Central memory CD4-positive, alpha-beta T cell (primary cell): ENCODE measurements around the gene BRIP1.
"Not testable (repeated sequence)": the region's sequence is repeated elsewhere in the genome, so short reads cannot be mapped to it uniquely, and the experiment has no call there.

ENCODE experiments used
- DNase-seq: peaks from one replicate; pipeline ENCODE4 v3.0.0; 2022

BRIP1 gene

GRCh38 chr17:61826866-61827265 is 36.5 kb downstream of the BRIP1 start:
- DNase-seq = not testable (repeated sequence)

GRCh38 chr17:61826198-61826597 is 37.1 kb downstream of the BRIP1 start:
- not testable (repeated sequence) for DNase-seq

GRCh38 chr17:61825448-61826137 is 37.7 kb downstream of the BRIP1 start:
- DNase-seq = no peak

GRCh38 chr17:61822326-61823285 is 40.7 kb downstream of the BRIP1 start:
- no peak for DNase-seq

DNA sequence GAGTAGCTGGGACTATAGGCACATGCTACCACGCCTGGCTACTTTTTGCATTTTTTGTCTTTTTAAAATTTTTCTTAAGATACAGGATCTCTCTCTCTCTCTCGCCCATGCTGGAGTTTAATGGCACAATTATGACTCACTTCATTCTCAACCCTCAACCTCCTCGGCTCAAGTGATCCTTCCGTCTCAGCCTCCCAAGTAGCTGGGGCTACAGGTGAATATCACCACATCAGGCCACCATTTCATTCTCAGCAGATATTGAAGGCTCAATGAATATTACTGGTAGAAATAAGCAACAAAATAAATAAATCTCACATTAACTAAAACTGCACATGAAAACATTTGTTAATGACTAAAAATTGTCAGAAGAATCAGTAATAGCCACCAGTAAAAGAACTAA is 41.7 kb downstream of the BRIP1 start:
- no peak for DNase-seq

DNA sequence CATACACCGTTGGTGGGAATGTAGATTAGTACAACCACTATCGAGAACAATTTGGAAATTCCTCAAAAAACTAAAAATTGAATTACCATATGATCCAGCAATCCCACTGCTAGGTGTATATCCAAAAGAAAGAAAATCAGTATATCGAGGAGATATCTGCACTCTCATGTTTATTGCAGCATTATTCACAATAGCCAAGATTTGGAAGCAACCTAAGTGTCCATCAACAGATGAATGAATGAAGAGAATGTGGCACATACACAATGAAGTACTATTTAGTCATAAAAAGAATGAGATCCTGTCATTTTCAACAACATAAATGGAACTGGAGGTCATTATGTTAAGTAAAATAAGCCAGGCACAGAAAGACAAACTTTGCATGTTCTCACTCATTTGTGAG is 44.1 kb downstream of the BRIP1 start:
- DNase-seq = not testable (repeated sequence)

- DNase-seq = no peak
These were observed 45.1 kb downstream of the BRIP1 start for GRCh38 chr17:61818225-61818624.

DNA sequence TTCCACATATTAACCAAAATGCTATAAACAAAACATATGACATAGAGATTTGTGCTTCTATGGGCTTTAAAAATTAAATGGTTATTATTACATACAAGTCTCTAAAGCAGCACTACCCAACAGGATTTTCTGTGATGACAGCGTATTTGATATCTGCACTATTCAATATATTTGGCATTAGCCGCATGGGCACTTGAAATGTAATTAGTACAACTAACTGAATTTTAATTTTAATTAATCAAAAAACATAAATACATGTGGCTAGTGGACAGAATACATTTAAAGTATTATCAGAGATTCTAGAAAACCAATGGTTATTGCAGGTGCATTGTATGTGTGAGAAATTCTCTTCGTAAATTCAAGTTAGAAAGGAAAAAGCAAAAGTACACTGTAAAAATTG is 45.9 kb downstream of the BRIP1 start:
- DNase-seq = no peak

DNA sequence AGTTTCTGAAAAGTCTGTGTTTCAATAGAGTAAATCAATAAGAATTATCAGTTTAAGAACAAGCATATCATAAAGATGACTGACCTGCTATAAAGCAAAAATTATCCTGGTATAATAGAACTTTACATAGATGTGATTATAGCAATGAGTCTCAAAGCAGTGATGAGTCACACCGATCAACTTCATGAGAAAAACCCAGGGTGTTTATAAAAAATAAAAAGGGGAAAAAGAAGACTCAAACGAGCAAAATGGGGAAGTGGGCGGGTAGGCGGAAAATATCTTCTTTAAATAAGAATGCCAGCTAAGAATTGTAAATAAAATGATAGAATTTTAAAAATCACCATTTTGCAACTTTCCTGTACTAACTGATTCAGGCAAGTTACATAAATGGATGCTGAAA is 46.8 kb downstream of the BRIP1 start:
- no peak for DNase-seq

GRCh38 chr17:61815863-61816503 is 47.3 kb downstream of the BRIP1 start:
- DNase-seq = no peak

GRCh38 chr17:61814485-61814884 is 48.8 kb downstream of the BRIP1 start:
- no peak for DNase-seq

DNA sequence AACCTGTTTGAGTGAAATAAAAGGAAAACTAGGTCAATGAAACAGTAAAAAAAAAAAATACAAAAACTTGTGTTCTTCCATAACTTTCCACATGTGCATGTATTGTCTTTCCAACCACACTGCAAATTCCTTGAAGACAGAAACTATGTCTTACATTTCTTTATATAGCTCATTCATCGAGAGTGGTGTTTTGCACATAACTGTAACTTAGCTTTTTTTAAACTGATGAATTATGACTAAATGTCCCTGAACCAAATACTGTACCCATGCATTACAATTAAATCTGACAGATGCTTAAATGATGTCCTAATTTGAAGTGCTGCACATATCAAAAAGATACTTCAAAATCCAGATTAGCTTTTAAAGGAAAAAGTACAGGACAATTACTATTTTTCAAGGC is 50.1 kb downstream of the BRIP1 start:
- DNase-seq = no peak

DNA sequence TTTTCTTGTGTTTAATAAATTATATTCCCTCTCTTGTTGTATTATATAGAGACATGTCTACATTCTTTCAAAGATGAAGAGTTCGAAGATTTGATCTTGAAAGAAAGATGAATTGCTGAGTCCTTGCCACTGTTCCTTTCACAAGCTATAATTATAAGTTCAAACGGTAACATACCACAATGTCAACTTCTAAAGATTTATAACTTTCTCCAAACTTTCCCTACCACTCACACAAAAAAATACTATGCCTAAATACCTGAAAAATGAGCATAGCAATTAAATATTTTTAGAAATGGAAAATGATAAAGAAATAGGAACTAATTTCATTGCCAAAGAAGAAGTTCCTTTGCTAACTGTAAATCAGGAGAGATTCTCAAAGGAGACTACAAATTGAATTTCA is 50.6 kb downstream of the BRIP1 start:
- DNase-seq = no peak

- DNase-seq = no peak
These were observed 53.4 kb downstream of the BRIP1 start for GRCh38 chr17:61809816-61810392.

DNA sequence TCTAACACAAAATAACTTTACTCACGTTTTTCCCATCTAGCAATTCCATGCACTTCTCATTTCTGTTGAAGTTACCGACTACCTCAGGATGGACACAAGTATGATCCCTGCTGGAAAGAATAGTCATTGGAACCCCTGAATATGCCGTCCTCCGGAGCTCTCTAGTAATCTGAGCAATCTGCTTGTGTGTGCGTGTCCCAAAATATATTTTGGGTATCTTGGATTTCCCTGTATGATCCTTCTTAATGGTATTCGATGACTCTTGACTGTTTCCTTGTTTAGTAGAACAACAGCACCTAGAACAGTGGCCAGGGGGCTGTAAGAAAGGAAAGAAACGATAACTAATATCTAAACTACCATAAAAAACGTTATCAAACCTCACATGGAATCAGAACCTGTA is 54.9 kb downstream of the BRIP1 start:
- no peak for DNase-seq

DNA sequence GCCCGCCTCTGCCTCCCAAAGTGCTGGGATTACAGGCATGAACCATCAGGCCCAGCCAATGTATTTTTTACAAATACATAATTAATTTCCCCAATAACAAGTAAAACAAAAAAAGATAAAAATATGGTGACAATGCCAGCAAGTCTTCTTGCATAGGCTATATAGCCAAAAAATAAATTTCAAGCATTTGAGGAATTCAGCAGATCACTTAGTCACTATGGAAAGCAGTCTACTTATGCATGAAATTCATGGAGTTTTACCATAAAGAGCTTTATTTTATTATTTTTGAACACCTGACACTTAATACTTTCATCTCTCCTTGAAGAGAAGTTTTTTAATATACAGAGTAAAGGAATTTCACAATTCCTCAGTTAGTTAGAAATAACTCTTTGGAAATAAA is 56.4 kb downstream of the BRIP1 start:
- no peak for DNase-seq

- peak; percentile 3 for DNase-seq
These were observed 57.1 kb downstream of the BRIP1 start for GRCh38 chr17:61806081-61806828.

GRCh38 chr17:61805399-61805798 is 57.9 kb downstream of the BRIP1 start:
- DNase-seq = no peak

- DNase-seq = no peak
These were observed 59.5 kb downstream of the BRIP1 start for GRCh38 chr17:61803796-61804195.

GRCh38 chr17:61803216-61803615 is 60.1 kb downstream of the BRIP1 start:
- no peak for DNase-seq

GRCh38 chr17:61799812-61800484 is 63.4 kb downstream of the BRIP1 start:
- no peak for DNase-seq

DNA sequence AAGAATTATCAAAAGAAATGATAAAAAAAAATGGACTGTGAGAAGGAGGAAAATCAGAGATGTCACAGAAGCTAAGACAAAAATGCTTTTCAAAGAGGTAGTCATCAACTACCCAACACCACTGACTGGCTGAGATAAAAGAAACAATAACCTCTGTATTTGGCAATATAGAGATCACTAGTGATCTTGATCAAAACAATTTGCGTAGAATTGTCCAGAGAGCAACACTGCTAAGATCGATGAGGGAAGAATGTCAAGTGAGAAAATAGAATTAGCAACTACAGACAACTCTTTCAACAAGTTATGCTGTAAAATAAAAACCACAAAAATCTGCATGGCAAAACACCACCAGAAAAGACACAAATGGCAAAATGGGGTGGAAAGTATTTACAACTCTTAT is 66.0 kb downstream of the BRIP1 start:
- no peak for DNase-seq
